Measurements from ENCODE around the gene TBK1.

Gene TBK1

GRCh38 chr12:64431791-64432190 is 20.1 kb upstream of the TBK1 start:
- no peak for DNase-seq (ENCODE audit: low spot score)
- TF ChIP-seq CTCF (IDR thresholded peaks at IDR 0.05; ENCODE audit: extremely low read depth, missing control alignments): no peak

- DNase-seq (ENCODE audit: low spot score): no peak
- no peak for TF ChIP-seq CTCF (IDR thresholded peaks at IDR 0.05; ENCODE audit: extremely low read depth, missing control alignments)
These were observed 18.0 kb upstream of the TBK1 start for GRCh38 chr12:64433915-64434314.

- no peak for DNase-seq (ENCODE audit: low spot score)
- TF ChIP-seq CTCF (IDR thresholded peaks at IDR 0.05; ENCODE audit: extremely low read depth, missing control alignments): no peak
These were observed 11.8 kb upstream of the TBK1 start for GRCh38 chr12:64440100-64440499.

- no peak for DNase-seq (ENCODE audit: low spot score)
- no peak for TF ChIP-seq CTCF (IDR thresholded peaks at IDR 0.05; ENCODE audit: extremely low read depth, missing control alignments)
These were observed 6.4 kb upstream of the TBK1 start for GRCh38 chr12:64445490-64445889.

GRCh38 chr12:64446295-64446694 is 5.6 kb upstream of the TBK1 start:
- DNase-seq (ENCODE audit: low spot score): no peak
- no peak for TF ChIP-seq CTCF (IDR thresholded peaks at IDR 0.05; ENCODE audit: extremely low read depth, missing control alignments)

GRCh38 chr12:64450057-64450640 is 1.8 kb upstream of the TBK1 start:
- DNase-seq (ENCODE audit: low spot score): no peak
- no peak for TF ChIP-seq CTCF (IDR thresholded peaks at IDR 0.05; ENCODE audit: extremely low read depth, missing control alignments)

- no peak for TF ChIP-seq CTCF (IDR thresholded peaks at IDR 0.05; ENCODE audit: extremely low read depth, missing control alignments)
- DNase-seq (ENCODE audit: low spot score): peak; percentile 28
These were observed 1.0 kb upstream of the TBK1 start for GRCh38 chr12:64450711-64451486.
